Measurements from ENCODE around the gene TMPRSS11E.

Gene TMPRSS11E

DNA sequence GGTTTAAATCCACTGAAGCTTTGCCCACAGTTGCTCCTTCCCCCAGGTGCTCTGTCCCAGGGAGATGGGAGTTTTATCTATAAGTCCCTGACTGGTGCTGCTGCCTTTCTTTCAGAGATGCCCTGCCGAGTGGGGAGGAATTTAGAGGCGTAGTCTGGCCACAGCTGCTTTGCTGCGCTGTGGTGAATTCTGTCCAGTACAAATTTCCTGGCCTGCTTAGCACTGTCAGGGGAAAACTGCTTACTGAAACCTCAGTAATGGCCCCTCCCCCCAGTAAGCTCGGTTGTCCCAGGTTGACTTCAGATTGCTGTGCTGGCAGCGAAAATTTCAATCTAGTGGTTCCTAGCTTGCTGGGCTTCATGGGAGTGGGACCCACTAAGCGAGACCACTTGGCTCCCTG lies 88.7 kb downstream of the TMPRSS11E start:
- Histone ChIP-seq H3K4me3 (ENCODE audit: low read depth, low read length) (no peak overlapping the region), H3K4me1 (ENCODE audit: control insufficient read depth, insufficient read depth, low read length) (no peaks in the 10 kb centered on the region), H3K27ac (ENCODE audit: extremely low read depth, low read depth, low read length) (no peak overlapping the region), H3K36me3 (ENCODE audit: control insufficient read depth in 2 of 2, insufficient read depth in 1 of 2, low read length in 2 of 2) (no peaks in the 10 kb centered on the region), H3K9me3 (ENCODE audit: control insufficient read depth, insufficient read depth, low read depth, low read length) (no peaks in the 10 kb centered on the region)
- ChIA-PET POLR2A (no interaction called here), CTCF (no interaction called here)
- TF ChIP-seq, protein P1, sequence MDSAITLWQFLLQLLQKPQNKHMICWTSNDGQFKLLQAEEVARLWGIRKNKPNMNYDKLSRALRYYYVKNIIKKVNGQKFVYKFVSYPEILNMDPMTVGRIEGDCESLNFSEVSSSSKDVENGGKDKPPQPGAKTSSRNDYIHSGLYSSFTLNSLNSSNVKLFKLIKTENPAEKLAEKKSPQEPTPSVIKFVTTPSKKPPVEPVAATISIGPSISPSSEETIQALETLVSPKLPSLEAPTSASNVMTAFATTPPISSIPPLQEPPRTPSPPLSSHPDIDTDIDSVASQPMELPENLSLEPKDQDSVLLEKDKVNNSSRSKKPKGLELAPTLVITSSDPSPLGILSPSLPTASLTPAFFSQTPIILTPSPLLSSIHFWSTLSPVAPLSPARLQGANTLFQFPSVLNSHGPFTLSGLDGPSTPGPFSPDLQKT (IDR thresholded peaks at IDR 0.05; ENCODE audit: borderline replicate concordance, low read depth, low read length) = no peak
- TF ChIP-seq, protein P2, sequence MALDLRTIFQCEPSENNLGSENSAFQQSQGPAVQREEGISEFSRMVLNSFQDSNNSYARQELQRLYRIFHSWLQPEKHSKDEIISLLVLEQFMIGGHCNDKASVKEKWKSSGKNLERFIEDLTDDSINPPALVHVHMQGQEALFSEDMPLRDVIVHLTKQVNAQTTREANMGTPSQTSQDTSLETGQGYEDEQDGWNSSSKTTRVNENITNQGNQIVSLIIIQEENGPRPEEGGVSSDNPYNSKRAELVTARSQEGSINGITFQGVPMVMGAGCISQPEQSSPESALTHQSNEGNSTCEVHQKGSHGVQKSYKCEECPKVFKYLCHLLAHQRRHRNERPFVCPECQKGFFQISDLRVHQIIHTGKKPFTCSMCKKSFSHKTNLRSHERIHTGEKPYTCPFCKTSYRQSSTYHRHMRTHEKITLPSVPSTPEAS (tag by site-specific recombination; IDR thresholded peaks at IDR 0.05) = no peak
- TF ChIP-seq ZNF391 (tag by site-specific recombination; IDR thresholded peaks at IDR 0.05; ENCODE audit: borderline replicate concordance, low read depth) = no peak
- TF ChIP-seq GLIS2 (tag by site-specific recombination; IDR thresholded peaks at IDR 0.05) = no peak
- TF ChIP-seq TCF7L2 (IDR thresholded peaks at IDR 0.05; ENCODE audit: borderline replicate concordance, low read depth, low read length) = no peak
- TF ChIP-seq, protein P3, sequence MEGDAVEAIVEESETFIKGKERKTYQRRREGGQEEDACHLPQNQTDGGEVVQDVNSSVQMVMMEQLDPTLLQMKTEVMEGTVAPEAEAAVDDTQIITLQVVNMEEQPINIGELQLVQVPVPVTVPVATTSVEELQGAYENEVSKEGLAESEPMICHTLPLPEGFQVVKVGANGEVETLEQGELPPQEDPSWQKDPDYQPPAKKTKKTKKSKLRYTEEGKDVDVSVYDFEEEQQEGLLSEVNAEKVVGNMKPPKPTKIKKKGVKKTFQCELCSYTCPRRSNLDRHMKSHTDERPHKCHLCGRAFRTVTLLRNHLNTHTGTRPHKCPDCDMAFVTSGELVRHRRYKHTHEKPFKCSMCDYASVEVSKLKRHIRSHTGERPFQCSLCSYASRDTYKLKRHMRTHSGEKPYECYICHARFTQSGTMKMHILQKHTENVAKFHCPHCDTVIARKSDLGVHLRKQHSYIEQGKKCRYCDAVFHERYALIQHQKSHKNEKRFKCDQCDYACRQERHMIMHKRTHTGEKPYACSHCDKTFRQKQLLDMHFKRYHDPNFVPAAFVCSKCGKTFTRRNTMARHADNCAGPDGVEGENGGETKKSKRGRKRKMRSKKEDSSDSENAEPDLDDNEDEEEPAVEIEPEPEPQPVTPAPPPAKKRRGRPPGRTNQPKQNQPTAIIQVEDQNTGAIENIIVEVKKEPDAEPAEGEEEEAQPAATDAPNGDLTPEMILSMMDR (tag by site-specific recombination; IDR thresholded peaks at IDR 0.05) = no peak
- no peak for TF ChIP-seq ZNF747 (tag by site-specific recombination; IDR thresholded peaks at IDR 0.05)
- TF ChIP-seq ZNF701 (tag by site-specific recombination; IDR thresholded peaks at IDR 0.05) = no peak
- TF ChIP-seq, protein P4, sequence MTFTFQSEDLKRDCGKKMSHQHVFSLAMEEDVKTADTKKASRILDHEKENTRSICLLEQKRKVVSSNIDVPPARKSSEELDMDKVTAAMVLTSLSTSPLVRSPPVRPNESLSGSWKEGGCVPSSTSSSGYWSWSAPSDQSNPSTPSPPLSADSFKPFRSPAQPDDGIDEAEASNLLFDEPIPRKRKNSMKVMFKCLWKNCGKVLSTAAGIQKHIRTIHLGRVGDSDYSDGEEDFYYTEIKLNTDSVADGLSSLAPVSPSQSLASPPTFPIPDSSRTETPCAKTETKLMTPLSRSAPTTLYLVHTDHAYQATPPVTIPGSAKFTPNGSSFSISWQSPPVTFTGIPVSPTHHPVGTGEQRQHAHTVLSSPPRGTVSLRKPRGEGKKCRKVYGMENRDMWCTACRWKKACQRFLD (tag by site-specific recombination; IDR thresholded peaks at IDR 0.05) = no peak
- no peak for TF ChIP-seq ZNF394 (tag by site-specific recombination; IDR thresholded peaks at IDR 0.05; ENCODE audit: borderline replicate concordance)
- no peak for TF ChIP-seq ZNF140 (tag by site-specific recombination; IDR thresholded peaks at IDR 0.05)
- no peak for TF ChIP-seq BCL11A (tag by site-specific recombination; IDR thresholded peaks at IDR 0.05; ENCODE audit: low read depth)
- TF ChIP-seq, protein P5, sequence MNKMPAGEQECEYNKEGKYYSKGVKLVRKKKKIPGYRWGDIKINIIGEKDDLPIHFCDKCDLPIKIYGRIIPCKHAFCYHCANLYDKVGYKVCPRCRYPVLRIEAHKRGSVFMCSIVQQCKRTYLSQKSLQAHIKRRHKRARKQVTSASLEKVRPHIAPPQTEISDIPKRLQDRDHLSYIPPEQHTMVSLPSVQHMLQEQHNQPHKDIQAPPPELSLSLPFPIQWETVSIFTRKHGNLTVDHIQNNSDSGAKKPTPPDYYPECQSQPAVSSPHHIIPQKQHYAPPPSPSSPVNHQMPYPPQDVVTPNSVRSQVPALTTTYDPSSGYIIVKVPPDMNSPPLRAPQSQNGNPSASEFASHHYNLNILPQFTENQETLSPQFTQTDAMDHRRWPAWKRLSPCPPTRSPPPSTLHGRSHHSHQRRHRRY (tag by site-specific recombination; IDR thresholded peaks at IDR 0.05) = no peak
- TF ChIP-seq, protein P6, sequence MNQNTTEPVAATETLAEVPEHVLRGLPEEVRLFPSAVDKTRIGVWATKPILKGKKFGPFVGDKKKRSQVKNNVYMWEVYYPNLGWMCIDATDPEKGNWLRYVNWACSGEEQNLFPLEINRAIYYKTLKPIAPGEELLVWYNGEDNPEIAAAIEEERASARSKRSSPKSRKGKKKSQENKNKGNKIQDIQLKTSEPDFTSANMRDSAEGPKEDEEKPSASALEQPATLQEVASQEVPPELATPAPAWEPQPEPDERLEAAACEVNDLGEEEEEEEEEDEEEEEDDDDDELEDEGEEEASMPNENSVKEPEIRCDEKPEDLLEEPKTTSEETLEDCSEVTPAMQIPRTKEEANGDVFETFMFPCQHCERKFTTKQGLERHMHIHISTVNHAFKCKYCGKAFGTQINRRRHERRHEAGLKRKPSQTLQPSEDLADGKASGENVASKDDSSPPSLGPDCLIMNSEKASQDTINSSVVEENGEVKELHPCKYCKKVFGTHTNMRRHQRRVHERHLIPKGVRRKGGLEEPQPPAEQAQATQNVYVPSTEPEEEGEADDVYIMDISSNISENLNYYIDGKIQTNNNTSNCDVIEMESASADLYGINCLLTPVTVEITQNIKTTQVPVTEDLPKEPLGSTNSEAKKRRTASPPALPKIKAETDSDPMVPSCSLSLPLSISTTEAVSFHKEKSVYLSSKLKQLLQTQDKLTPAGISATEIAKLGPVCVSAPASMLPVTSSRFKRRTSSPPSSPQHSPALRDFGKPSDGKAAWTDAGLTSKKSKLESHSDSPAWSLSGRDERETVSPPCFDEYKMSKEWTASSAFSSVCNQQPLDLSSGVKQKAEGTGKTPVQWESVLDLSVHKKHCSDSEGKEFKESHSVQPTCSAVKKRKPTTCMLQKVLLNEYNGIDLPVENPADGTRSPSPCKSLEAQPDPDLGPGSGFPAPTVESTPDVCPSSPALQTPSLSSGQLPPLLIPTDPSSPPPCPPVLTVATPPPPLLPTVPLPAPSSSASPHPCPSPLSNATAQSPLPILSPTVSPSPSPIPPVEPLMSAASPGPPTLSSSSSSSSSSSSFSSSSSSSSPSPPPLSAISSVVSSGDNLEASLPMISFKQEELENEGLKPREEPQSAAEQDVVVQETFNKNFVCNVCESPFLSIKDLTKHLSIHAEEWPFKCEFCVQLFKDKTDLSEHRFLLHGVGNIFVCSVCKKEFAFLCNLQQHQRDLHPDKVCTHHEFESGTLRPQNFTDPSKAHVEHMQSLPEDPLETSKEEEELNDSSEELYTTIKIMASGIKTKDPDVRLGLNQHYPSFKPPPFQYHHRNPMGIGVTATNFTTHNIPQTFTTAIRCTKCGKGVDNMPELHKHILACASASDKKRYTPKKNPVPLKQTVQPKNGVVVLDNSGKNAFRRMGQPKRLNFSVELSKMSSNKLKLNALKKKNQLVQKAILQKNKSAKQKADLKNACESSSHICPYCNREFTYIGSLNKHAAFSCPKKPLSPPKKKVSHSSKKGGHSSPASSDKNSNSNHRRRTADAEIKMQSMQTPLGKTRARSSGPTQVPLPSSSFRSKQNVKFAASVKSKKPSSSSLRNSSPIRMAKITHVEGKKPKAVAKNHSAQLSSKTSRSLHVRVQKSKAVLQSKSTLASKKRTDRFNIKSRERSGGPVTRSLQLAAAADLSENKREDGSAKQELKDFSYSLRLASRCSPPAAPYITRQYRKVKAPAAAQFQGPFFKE (tag by site-specific recombination; IDR thresholded peaks at IDR 0.05; ENCODE audit: borderline replicate concordance) = no peak
- TF ChIP-seq, protein P7, sequence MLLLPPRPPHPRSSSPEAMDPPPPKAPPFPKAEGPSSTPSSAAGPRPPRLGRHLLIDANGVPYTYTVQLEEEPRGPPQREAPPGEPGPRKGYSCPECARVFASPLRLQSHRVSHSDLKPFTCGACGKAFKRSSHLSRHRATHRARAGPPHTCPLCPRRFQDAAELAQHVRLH (tag by site-specific recombination; IDR thresholded peaks at IDR 0.05) = no peak
